ENCODE results near the gene MAP4K4.

The MAP4K4 gene

GRCh38 chr2:101874069-101874468 is 176.6 kb downstream of the MAP4K4 start:
- no peak for DNase-seq (ENCODE audit: low read depth)

DNA sequence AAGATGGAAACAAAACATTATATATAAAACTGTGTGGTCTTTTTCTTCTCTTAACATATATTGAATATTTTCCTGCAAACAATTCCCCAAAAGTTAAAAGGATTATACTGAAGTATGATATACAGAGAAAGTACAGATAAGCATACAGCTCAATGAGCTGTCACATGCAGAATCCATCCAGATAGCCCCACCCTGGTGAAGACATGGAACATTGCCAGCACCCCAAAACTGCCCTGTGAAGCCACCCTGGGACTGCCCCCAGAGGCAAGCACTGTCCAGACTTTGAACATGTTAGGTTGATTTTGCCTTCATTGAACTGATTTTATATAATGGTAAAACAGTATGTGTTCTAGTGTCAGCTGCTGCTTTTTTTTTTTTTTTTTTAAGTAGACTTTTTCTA is 182.0 kb downstream of the MAP4K4 start:
- no peak for DNase-seq (ENCODE audit: low read depth)

- no peak for DNase-seq (ENCODE audit: low read depth)
Measured at GRCh38 chr2:101881131-101881530, 183.6 kb downstream of the MAP4K4 start.

GRCh38 chr2:101882769-101883307 is 185.3 kb downstream of the MAP4K4 start:
- no peak for DNase-seq (ENCODE audit: low read depth)

DNA sequence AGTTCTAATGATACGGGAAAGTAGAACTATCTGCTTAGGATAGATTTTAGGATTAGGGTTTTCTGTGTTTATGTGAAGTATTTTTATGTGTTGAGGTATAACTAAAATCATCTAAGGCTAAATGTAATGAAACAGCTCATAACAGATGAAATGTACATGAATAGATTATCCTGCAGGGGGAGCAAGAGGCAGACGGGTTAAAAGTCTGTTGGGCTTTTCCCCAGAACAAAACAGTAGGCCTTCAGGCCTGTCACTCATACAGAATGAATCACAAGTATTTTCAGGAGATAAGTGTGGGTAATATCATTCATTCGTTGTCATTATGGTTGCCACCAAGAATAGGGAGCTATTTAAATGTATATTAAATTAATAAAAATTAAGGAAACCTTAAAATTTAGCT is 186.4 kb downstream of the MAP4K4 start:
- no peak for DNase-seq (ENCODE audit: low read depth)

- no peak for DNase-seq (ENCODE audit: low read depth)
Measured at GRCh38 chr2:101884423-101884822, 186.9 kb downstream of the MAP4K4 start.

DNA sequence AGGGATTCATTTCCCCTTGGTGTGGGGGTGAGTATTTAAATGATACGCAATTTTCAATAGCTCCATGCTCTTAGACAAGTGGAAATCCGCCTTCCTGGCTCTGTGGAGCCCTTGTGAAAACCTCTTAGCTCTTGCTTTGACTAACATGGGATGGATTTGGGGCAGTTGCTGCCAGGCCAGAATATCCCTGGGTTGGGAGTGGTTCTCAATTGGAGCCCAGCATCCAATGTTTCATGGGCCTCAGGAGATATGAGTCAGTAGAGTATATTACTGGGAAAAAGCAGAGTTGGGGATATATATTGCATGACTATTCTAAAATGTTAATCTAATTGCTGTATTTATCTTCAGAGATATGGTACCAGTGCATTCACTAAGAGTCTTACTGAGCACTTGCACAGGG is 189.8 kb downstream of the MAP4K4 start:
- no peak for DNase-seq (ENCODE audit: low read depth)

DNA sequence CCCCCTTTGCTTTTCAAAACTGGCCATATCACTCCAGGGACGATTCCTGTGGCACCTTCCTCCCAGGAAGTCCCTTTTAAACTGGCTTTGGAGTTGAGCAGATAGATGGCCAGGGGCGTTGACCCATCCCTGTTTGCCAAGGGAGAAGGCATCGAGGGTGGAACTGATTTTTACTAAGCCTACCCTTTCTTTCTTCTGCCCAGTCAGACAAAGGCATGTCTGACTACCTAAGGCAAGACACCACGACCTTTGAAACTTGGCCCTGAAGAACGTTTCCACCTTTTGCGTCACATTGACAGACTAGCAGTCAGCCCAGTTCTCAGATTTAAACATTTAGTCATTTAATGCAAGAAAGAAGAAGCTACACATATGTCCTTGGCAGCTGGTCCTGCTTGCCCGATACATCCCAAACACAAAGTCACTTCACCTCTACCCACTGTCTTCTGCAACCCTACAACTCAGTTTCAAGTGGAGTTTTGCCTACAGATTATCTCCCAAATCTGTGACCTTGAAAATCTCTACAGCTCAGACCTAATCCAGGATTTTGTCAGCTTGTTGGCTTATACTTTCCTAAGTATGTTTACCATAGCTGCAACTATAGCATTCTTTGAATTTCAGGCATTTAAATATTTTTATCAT is 192.1 kb downstream of the MAP4K4 start:
- no peak for DNase-seq (ENCODE audit: low read depth)

- no peak for DNase-seq (ENCODE audit: low read depth)
Measured at GRCh38 chr2:101892377-101892776, 194.9 kb downstream of the MAP4K4 start.

- DNase-seq (ENCODE audit: low read depth), result no peak
Measured at GRCh38 chr2:101893681-101894381, 196.3 kb downstream of the MAP4K4 start.

- no peak for DNase-seq (ENCODE audit: low read depth)
Measured at GRCh38 chr2:101895039-101895438, 197.5 kb downstream of the MAP4K4 start.

- no peak for DNase-seq (ENCODE audit: low read depth)
Measured at GRCh38 chr2:101895819-101896322, 198.4 kb downstream of the MAP4K4 start.

DNA sequence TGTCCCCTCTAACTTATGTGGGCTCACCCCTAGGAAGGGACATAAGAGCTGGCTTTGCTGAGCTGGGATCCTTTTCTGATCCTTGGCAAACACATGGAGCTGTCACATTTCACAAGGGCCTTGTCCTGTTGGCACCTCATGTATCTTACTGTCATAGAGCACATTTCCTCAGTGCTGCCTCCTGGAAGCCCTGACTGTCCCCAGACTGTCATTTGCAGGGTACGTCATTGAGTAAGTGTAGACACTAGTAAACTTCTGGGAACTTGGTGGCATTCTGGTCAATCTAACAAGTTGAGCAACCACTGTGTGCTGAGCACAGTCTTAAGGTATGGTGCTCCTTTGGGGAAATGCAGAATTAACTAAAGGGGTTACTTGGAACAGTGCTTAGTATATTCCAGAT is 199.8 kb downstream of the MAP4K4 start:
- DNase-seq (ENCODE audit: low read depth), result no peak

GRCh38 chr2:101899265-101899664 is 201.8 kb downstream of the MAP4K4 start:
- no peak for DNase-seq (ENCODE audit: low read depth)

DNA sequence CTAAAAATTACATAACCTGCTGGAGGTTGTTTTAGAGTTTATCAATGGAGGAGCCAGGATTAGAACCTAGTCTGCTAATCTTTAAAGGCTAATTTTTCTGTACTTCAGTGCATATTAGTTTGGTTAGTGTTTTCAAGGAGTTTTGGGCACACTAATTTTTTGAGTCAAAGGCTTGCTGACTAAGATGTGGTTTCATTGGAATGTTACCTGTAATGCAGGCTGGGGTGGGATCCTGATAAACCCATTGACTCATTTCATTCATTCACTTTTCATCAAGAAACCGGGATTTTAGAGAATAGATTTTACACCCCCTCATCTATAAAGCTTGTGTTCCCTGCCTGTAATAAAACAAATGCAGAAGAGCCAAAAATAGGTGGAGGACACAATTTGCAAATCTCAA is 202.4 kb downstream of the MAP4K4 start:
- DNase-seq (ENCODE audit: low read depth), result no peak

DNA sequence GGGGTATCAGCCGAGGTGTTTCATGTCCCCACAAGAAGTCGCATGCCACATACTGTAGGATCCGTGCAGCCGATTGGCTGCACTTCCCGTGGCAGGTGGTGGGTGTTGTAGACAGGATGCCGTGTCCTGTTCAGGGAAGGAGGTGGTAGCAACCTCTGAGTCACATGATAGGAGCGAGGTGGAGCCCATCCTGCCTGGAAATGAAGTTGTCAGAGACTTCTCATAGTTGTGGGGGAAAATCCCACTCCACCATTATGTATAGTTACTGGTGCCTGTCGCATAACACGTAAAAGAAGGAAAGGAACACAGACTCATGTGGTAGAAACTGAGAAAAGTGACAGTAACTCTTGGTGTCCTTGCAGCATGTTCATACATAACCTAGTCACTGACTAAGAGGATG is 202.9 kb downstream of the MAP4K4 start:
- DNase-seq (ENCODE audit: low read depth), result no peak

DNA sequence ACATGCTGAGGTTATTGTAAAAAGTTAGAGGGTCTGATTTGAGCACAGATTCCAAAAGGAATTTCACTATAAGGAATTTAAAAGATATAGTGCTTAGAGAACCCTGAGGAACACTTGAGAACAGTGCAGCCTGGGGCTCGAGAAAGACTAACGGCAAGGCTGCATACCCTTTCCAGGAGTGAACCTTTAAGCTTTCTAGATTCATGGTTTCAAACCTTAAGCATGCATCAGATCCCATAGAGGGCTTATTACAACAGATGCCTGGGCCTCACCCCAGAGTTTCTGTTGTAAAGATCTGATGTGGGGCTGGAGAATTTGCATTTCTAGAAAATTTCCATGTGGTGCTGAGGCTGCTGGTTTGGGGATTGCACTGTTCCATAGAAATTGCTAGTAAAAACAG is 203.7 kb downstream of the MAP4K4 start:
- DNase-seq (ENCODE audit: low read depth), result no peak

- no peak for DNase-seq (ENCODE audit: low read depth)
Measured at GRCh38 chr2:101902169-101902568, 204.7 kb downstream of the MAP4K4 start.

- no peak for DNase-seq (ENCODE audit: low read depth)
Measured at GRCh38 chr2:101904916-101905315, 207.4 kb downstream of the MAP4K4 start.

DNA sequence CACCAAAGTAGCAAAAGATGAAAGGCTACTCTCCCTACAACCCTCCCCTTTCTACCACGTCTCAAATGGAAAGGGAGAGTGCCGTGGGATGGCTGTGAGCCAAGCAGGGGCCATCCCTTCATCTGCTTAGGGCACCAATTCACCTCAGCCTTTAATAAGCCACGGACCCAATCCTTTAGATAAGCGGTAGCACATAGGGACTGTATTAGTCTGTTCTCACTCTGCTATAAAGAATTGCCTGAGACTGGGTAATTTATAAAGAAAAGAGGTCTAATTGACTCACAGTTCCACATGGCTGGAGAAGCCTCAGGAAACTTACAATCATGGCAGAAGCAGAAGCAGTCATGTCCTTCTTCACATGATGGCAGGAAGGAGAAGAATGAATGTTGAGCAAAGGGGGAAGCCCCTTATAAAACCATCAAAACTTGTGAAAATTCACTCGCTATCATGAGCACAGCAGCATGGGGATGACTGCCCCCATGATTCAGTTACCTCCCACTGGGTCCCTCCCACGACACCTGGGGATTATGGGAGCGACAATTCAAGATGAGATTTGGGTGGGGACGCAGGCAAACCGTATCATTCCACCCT is 208.3 kb downstream of the MAP4K4 start:
- DNase-seq (ENCODE audit: low read depth), result no peak

DNA sequence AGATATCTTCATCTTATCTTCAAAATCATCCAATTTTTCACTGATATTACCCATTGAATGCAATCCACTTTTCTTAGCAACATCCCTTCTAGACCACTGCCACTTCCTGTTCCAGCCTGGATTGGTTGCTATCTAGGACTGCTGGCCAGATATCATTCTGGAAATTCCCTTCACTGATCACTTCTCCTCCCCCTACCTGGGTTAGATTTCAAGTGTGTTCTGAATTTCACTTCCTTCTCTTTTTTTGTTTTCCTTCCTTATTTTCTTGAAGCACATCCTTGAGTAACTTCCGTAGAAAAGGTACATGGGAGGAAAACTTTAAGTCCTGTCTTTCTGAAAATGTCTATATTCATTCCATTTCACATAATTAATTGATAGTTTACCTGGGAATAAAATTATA is 212.3 kb downstream of the MAP4K4 start:
- DNase-seq (ENCODE audit: low read depth), result no peak

DNA sequence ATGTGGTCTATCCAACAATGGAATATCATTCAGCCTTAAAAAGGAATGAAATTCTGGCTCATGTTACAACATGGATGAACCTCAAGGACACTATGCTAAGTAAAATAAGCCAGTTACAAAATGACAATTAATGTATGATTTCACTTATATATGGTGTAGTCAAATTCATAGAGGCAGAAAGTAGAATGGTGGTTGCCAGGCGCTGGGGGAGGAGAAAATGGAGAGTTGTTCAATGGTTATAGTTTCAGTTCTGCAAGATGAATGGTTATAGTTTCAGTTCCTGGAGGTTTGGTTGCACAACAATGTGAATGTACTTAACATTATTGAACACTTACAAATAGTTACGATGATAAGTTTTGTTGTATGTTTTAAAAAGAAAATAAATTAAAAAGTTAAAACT is 215.0 kb downstream of the MAP4K4 start:
- DNase-seq (ENCODE audit: low read depth), result no peak

GRCh38 chr2:101921319-101921952 is 223.9 kb downstream of the MAP4K4 start:
- no peak for DNase-seq (ENCODE audit: low read depth)
